ENCODE measurements around the gene RNASE12. TPM values are rescaled to one million over a fixed set of nuclear protein-coding genes. Genes with fewer than 3 reads are reported as not detected.
"Not testable (repeated sequence)": the region's sequence is repeated elsewhere in the genome, so short reads cannot be mapped to it uniquely, and the experiment has no call there.

The RNASE12 gene
- polyA plus RNA-seq, 1 of the 3 experiments (the other 2 are of a cell fraction) = not detected

- H3K9ac ChIP-seq; H3K4me1 ChIP-seq (ENCODE audit: control insufficient read depth in 1 of 2, insufficient read depth in 2 of 2, low read depth in 1 of 2, low read length in 1 of 2); H3K27ac ChIP-seq (ENCODE audit: low read depth in 2 of 2, low read length in 1 of 2); H3F3A ChIP-seq (replicated peaks; ENCODE audit: insufficient read depth); H2AFZ ChIP-seq (ENCODE audit: low read depth); DNase-seq; H4K20me1 ChIP-seq (ENCODE audit: insufficient read depth); H3K79me2 ChIP-seq (ENCODE audit: insufficient read depth); H3K9me3 ChIP-seq; H3K9me2 ChIP-seq; H3K4me2 ChIP-seq; H3K27me3 ChIP-seq (ENCODE audit: insufficient read depth); H3K4me3 ChIP-seq (ENCODE audit: low read depth in 2 of 2, low read length in 1 of 2); POLR2A ChIA-PET; CTCF ChIA-PET; H3K36me3 ChIP-seq (replicated peaks in 1 of 2; ENCODE audit: control insufficient read depth in 1 of 2, insufficient read depth in 2 of 2, low read length in 1 of 2): not testable (repeated sequence)
- WGBS (ENCODE audit: low lambda C conversion rate) = 0% methylated on average over 2 of the region's 2 CpGs
Measured at GRCh38 chr14:20569865-20570264, 21.3 kb downstream of the RNASE12 start.

GRCh38 chr14:20569066-20569465 lies 22.1 kb downstream of the RNASE12 start:
- Histone ChIP-seq H3K9me2 (no peaks in the 10 kb centered on the region), H3K27me3 (ENCODE audit: insufficient read depth) (no peaks in the 10 kb centered on the region), H3K9me3 (no peaks in the 10 kb centered on the region), H3F3A (replicated peaks; ENCODE audit: insufficient read depth) (no peaks in the 10 kb centered on the region), H3K79me2 (ENCODE audit: insufficient read depth) (no peaks in the 10 kb centered on the region), H2AFZ (ENCODE audit: low read depth) (no peak overlapping the region), H3K27ac (ENCODE audit: low read depth in 2 of 2, low read length in 1 of 2) (no peak overlapping the region), H3K9ac (no peak overlapping the region), H3K4me2 (no peak overlapping the region), H3K4me1 (ENCODE audit: control insufficient read depth in 1 of 2, insufficient read depth in 2 of 2, low read depth in 1 of 2, low read length in 1 of 2) (no peaks in the 10 kb centered on the region), H3K36me3 (replicated peaks in 1 of 2; ENCODE audit: control insufficient read depth in 1 of 2, insufficient read depth in 2 of 2, low read length in 1 of 2) (no peaks in the 10 kb centered on the region), H4K20me1 (ENCODE audit: insufficient read depth) (no peaks in the 10 kb centered on the region), H3K4me3 (ENCODE audit: low read depth in 2 of 2, low read length in 1 of 2) (no peak overlapping the region)
- DNase-seq = no peak
- POLR2A ChIA-PET = no interaction called here
- TF ChIP-seq GABPA (IDR thresholded peaks at IDR 0.05; ENCODE audit: low read depth) (no peak), RCOR1 (IDR thresholded peaks at IDR 0.05; ENCODE audit: low read length) (no peak), CHD2 (IDR thresholded peaks at IDR 0.05; ENCODE audit: low read length, partially characterized antibody) (no peak), RFX5 (IDR thresholded peaks at IDR 0.05; ENCODE audit: low read length) (no peak), RAD21 (IDR thresholded peaks at IDR 0.05; ENCODE audit: low read length) (no peak), TCF12 (IDR thresholded peaks at IDR 0.05) (no peak), YY1 (IDR thresholded peaks at IDR 0.05; ENCODE audit: low read depth) (no peak), JUND (IDR thresholded peaks at IDR 0.05) (no peak), NRF1 (IDR thresholded peaks at IDR 0.05; ENCODE audit: low read depth, low read length) (no peak), POLR2AphosphoS5 (IDR thresholded peaks at IDR 0.05; ENCODE audit: low read depth, low read length) (no peak), GATA2 (CRISPR knock-in tag; IDR thresholded peaks at IDR 0.05) (no peak)
- TF ChIP-seq, protein P1, sequence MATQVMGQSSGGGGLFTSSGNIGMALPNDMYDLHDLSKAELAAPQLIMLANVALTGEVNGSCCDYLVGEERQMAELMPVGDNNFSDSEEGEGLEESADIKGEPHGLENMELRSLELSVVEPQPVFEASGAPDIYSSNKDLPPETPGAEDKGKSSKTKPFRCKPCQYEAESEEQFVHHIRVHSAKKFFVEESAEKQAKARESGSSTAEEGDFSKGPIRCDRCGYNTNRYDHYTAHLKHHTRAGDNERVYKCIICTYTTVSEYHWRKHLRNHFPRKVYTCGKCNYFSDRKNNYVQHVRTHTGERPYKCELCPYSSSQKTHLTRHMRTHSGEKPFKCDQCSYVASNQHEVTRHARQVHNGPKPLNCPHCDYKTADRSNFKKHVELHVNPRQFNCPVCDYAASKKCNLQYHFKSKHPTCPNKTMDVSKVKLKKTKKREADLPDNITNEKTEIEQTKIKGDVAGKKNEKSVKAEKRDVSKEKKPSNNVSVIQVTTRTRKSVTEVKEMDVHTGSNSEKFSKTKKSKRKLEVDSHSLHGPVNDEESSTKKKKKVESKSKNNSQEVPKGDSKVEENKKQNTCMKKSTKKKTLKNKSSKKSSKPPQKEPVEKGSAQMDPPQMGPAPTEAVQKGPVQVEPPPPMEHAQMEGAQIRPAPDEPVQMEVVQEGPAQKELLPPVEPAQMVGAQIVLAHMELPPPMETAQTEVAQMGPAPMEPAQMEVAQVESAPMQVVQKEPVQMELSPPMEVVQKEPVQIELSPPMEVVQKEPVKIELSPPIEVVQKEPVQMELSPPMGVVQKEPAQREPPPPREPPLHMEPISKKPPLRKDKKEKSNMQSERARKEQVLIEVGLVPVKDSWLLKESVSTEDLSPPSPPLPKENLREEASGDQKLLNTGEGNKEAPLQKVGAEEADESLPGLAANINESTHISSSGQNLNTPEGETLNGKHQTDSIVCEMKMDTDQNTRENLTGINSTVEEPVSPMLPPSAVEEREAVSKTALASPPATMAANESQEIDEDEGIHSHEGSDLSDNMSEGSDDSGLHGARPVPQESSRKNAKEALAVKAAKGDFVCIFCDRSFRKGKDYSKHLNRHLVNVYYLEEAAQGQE (IDR thresholded peaks at IDR 0.05; ENCODE audit: low read depth, low read length) = no peak
- CTCF ChIA-PET = no interaction called here
